K562 (cell line): ENCODE results near the gene TXNL4A. TPM values are rescaled to one million over a fixed set of nuclear protein-coding genes. Genes with fewer than 3 reads are reported as not detected.

ENCODE experiments used
- ATAC-seq: fragments of 200-7000 bp; cut with Tn5 transposase; 3 replicates; pipeline ENCODE4 v1.9.1; 2020; ENCODE audit warnings: moderate library complexity
- BruUV-seq: library from RNA; stranded (reverse); fragments of 400-500 nt; replicated peaks from 2 replicates; lab custom pipeline; 2021; lab: Mats Ljungman, UMichigan
- CTCF ChIA-PET: fragments of 300-600 bp; formaldehyde crosslinking; extraction: SDS; loops from one replicate; lab custom pipeline; 2021; ENCODE audit warnings: low intra/inter-chr PET ratio; lab: Yijun Ruan, JAX
- POLR2A ChIA-PET: fragments of 300-600, 350-650 bp; sonication (Branson Sonifier 250); formaldehyde crosslinking; extraction: SDS; loops from one replicate; lab custom pipeline; 2021; ENCODE audit warnings: antibody characterized with exemption, inconsistent platforms; lab: Yijun Ruan, JAX
- DNase-seq, 4 experiments: peaks; one replicate each; pipeline versions ENCODE4 v3.0.0 to v3.0.0-alpha.2; 2011 to 2018; ENCODE audit warnings: low spot score in 3 of 4, mixed read lengths in 3 of 4; ENCODE audit errors: extremely low read depth in 1 of 4
- FAIRE-seq: peaks from 2 replicates; lab custom pipeline; 2011; peaks lifted over from hg19 to GRCh38; lab: Jason Lieb, UNC
- H2AFZ ChIP-seq: 2 replicates; pipeline ENCODE4 v1.6.0; 2011; ENCODE audit warnings: low read depth, low read length, control low read depth, inconsistent platforms
- H3K27ac ChIP-seq: fragments of 200-600 bp; 3 replicates; pipeline ENCODE4 v1.8.0; 2011; ENCODE audit warnings: low read depth, mild to moderate bottlenecking, control low read depth, inconsistent platforms, low read length, moderate library complexity, mixed read lengths; ENCODE audit errors: extremely low read depth
- H3K27me3 ChIP-seq, 2 experiments: fragments of 300-600 bp in 1 of 2; 2 replicates in 1 of 2; 3 replicates in 1 of 2; pipeline versions ENCODE4 v1.6.0 to v1.8.0; 2011; ENCODE audit warnings: inconsistent platforms in 2 of 2, low read length in 2 of 2, mild to moderate bottlenecking in 1 of 2, mixed read lengths in 1 of 2, moderate library complexity in 1 of 2; ENCODE audit not compliant: control insufficient read depth in 2 of 2, insufficient read depth in 2 of 2
- H3K36me3 ChIP-seq: fragments of 300-600 bp; 3 replicates; pipeline ENCODE4 v1.8.0; 2011; ENCODE audit warnings: mild to moderate bottlenecking, low read length, inconsistent platforms; ENCODE audit not compliant: control insufficient read depth, insufficient read depth
- H3K4me1 ChIP-seq, 2 experiments: fragments of 200-600 bp in 1 of 2; replicated peaks in 1 of 2; 2 replicates in 1 of 2; 3 replicates in 1 of 2; pipeline versions ENCODE4 v1.5.1 to v1.8.0; 2011; ENCODE audit warnings: inconsistent platforms in 2 of 2, low read length in 2 of 2, mild to moderate bottlenecking in 1 of 2, mixed read lengths in 1 of 2, moderate library complexity in 1 of 2; ENCODE audit not compliant: control insufficient read depth in 2 of 2, insufficient read depth in 2 of 2
- H3K4me2 ChIP-seq: 2 replicates; pipeline ENCODE4 v1.6.1; 2011; ENCODE audit warnings: low read length, control low read depth, inconsistent platforms, mixed read lengths; ENCODE audit not compliant: insufficient read depth
- H3K4me3 ChIP-seq: fragments of 200-600 bp; sonication (generic), shearing (Covaris generic); 2 replicates; pipeline ENCODE4 v1.5.1; 2016; ENCODE audit warnings: control low read depth, inconsistent platforms
- H3K79me2 ChIP-seq: fragments of 200-600 bp; 3 replicates; pipeline ENCODE4 v1.8.0; 2011; ENCODE audit warnings: low read length, inconsistent platforms; ENCODE audit not compliant: control insufficient read depth, insufficient read depth
- H3K9ac ChIP-seq, 2 experiments: 2 replicates each; pipeline versions ENCODE4 v1.6.0 to v1.6.1; 2011; ENCODE audit warnings: low read depth in 2 of 2, low read length in 2 of 2, control low read depth in 1 of 2, inconsistent platforms in 1 of 2, mild to moderate bottlenecking in 1 of 2, mixed read lengths in 1 of 2; ENCODE audit not compliant: insufficient read depth in 1 of 2
- H3K9me1 ChIP-seq: one replicate; pipeline ENCODE4 v1.6.0; 2011; ENCODE audit warnings: inconsistent platforms, mild to moderate bottlenecking, low read length, moderate library complexity; ENCODE audit not compliant: control insufficient read depth, insufficient read depth
- H3K9me3 ChIP-seq: replicated peaks from 2 replicates; pipeline ENCODE4 v1.5.1; 2011; ENCODE audit warnings: low read depth, low read length, inconsistent platforms; ENCODE audit not compliant: control insufficient read depth, insufficient read depth
- H4K20me1 ChIP-seq: replicated peaks from 2 replicates; pipeline ENCODE4 v1.6.1; 2011; ENCODE audit warnings: low read length, inconsistent platforms, mixed read lengths; ENCODE audit not compliant: control insufficient read depth, insufficient read depth
- ADNP ChIP-seq: fragments of 200-800 bp; sonication (Bioruptor generic); IDR thresholded peaks from 2 replicates; pipeline ENCODE4 v1.6.1; 2016; ENCODE audit warnings: missing genetic modification characterization, missing compliant biosample characterization
- MCM5 ChIP-seq: fragments of 450-650 bp; IDR thresholded peaks from 2 replicates; pipeline ENCODE4 v1.6.1; 2016; ENCODE audit warnings: low read depth
- SMC3 ChIP-seq: conservative IDR thresholded peaks from 2 replicates; pipeline ENCODE4 v1.6.1; 2011; ENCODE audit warnings: low read depth, low read length, improper control_type of control experiment; ENCODE audit not compliant: insufficient read depth
- ZNF785 ChIP-seq: fragments of 250-450 bp; sonication (Bioruptor Pico); IDR thresholded peaks from 2 replicates; pipeline ENCODE4 v1.4.0; 2020; ENCODE audit warnings: mild to moderate bottlenecking
- WGBS: fragments of 100-300 bp; shearing (Covaris generic); methylation state at CpG from one replicate; pipeline ENCODE4 v1.1.6; 2016; ENCODE audit warnings: low coverage, mixed read lengths; ENCODE audit not compliant: insufficient coverage; ENCODE audit errors: missing lambda C conversion rate; 5-methylcytosine and 5-hydroxymethylcytosine counted together
- in situ Hi-C: fragments of 300-500 bp; cut with MboI; formaldehyde crosslinking; loops from 4 replicates; pipeline ENCODE4 v1.15.0; 2018; ENCODE audit warnings: inconsistent platforms, mixed read lengths
- intact Hi-C: fragments of 100-400 bp; cut with micrococcal nuclease; formaldehyde crosslinking; loops from 2 replicates; pipeline ENCODE4 v1.14.2; 2022
- polyA plus RNA-seq, 8 experiments: library from polyadenylated mRNA; depleted of rRNA in 4 of 8; stranded (reverse) in 5 of 8; unstranded in 3 of 8; fragments of >200 nt; fragmentation: Nextera tagmentation in 2 of 8; fragmentation: Illumina TruSeq in 1 of 8; extraction: Ambion mirVana in 2 of 8; extraction: Trizol in 1 of 8; gene quantifications; 2 replicates each; pipeline versions ENCODE4 v1.2.1 to v1.2.3, GENCODE V29; 2011 to 2014; ENCODE audit warnings: inconsistent platforms in 1 of 8, missing spikeins in 1 of 8
- total RNA-seq, 7 experiments: library from RNA; depleted of rRNA in 6 of 7; stranded (reverse); fragments of >200 nt in 6 of 7; fragmentation: Illumina TruSeq in 2 of 7; extraction: Trizol in 2 of 7; gene quantifications; 2 replicates each; pipeline versions ENCODE4 v1.2.1 to v1.2.3, GENCODE V29; 2011 to 2021; ENCODE audit warnings: low replicate concordance in 1 of 7
- TF ChIP-seq, protein P1 (sequence below): fragments of 250-450 bp; sonication (Bioruptor Pico); IDR thresholded peaks from 2 replicates; pipeline ENCODE4 v1.6.1; 2021; ENCODE audit warnings: mild to moderate bottlenecking
- TF ChIP-seq, protein P2 (sequence below): fragments of 200-800 bp; sonication (Bioruptor generic); IDR thresholded peaks from 2 replicates; pipeline ENCODE4 v1.6.1; 2017; ENCODE audit warnings: missing genetic modification characterization, missing compliant biosample characterization
- TF ChIP-seq, protein P3 (sequence below): fragments of 450-650 bp; formaldehyde crosslinking; IDR thresholded peaks from 2 replicates; pipeline ENCODE4 v1.4.0; 2022; ENCODE audit warnings: mild to moderate bottlenecking, moderate library complexity
- TF ChIP-seq, protein P4 (sequence below): sonication (generic); formaldehyde crosslinking; IDR thresholded peaks from 2 replicates; pipeline ENCODE4 v1.8.1; 2023; ENCODE audit warnings: mild to moderate bottlenecking, missing genetic modification reagents
- TF ChIP-seq, protein P5 (sequence below): fragments of 250-450 bp; sonication (Bioruptor Pico); IDR thresholded peaks from 2 replicates; pipeline ENCODE4 v1.8.0; 2021; ENCODE audit warnings: moderate library complexity, mild to moderate bottlenecking, inconsistent platforms
- TF ChIP-seq, protein P6 (sequence below): fragments of 450-650 bp; IDR thresholded peaks from 2 replicates; pipeline ENCODE4 v1.6.1; 2017; ENCODE audit warnings: antibody characterized with exemption, mild to moderate bottlenecking

TXNL4A gene
- total and polyA plus RNA-seq, 9 of the 15 experiments (the other 6 are each of a cell fraction or from before 2014, with no cell fraction given), result 27.0 to 132 (median 87.5) TPM

DNA sequence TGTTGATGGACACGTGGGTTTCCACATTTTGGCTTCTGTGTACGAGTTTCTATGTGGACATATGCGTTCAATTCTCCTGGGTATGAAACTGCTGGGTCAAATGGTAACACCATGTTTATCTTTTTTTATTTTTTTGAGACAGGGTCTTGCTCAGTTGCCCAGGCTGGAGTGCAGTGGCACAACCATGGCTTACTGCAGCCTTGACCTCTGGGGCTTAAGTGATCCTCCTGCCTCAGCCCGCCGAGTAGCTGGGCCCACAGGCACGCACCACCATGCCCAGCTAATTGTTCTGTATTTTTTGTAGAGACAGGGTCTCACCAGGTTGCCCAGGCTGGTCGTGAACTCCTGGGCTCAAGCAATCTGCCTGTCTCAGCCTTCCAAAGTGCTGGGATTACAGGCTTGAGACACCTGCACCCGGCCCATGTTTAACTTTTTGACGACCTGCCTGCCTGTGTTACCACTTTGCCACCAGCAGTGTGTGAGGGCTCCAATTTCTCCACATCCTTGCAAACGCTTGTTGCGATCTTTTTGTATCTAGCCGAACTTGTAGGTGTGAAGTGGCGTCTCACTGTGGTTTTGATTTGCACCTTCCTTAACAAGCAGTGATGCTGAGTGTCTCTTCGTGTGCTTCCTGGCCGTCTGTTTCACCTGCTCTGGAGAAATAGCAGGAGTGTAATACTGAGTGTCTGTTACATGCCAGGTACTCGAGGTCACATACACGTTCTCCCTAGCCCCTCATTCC, 17.0 kb downstream of the TXNL4A start:
- 92% methylated on average over 13 of the region's 17 CpGs for WGBS
- TF ChIP-seq SMC3, result no peak
- TF ChIP-seq, protein P1, sequence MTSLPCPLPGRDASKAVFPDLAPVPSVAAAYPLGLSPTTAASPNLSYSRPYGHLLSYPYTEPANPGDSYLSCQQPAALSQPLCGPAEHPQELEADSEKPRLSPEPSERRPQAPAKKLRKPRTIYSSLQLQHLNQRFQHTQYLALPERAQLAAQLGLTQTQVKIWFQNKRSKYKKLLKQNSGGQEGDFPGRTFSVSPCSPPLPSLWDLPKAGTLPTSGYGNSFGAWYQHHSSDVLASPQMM (CRISPR knock-in tag), result no peak
- TF ChIP-seq, protein P2, sequence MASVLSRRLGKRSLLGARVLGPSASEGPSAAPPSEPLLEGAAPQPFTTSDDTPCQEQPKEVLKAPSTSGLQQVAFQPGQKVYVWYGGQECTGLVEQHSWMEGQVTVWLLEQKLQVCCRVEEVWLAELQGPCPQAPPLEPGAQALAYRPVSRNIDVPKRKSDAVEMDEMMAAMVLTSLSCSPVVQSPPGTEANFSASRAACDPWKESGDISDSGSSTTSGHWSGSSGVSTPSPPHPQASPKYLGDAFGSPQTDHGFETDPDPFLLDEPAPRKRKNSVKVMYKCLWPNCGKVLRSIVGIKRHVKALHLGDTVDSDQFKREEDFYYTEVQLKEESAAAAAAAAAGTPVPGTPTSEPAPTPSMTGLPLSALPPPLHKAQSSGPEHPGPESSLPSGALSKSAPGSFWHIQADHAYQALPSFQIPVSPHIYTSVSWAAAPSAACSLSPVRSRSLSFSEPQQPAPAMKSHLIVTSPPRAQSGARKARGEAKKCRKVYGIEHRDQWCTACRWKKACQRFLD (CRISPR knock-in tag), result no peak
- no peak for TF ChIP-seq ADNP (tag)
- TF ChIP-seq, protein P3, sequence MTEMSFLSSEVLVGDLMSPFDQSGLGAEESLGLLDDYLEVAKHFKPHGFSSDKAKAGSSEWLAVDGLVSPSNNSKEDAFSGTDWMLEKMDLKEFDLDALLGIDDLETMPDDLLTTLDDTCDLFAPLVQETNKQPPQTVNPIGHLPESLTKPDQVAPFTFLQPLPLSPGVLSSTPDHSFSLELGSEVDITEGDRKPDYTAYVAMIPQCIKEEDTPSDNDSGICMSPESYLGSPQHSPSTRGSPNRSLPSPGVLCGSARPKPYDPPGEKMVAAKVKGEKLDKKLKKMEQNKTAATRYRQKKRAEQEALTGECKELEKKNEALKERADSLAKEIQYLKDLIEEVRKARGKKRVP (CRISPR knock-in tag), result no peak
- TF ChIP-seq, protein P4, sequence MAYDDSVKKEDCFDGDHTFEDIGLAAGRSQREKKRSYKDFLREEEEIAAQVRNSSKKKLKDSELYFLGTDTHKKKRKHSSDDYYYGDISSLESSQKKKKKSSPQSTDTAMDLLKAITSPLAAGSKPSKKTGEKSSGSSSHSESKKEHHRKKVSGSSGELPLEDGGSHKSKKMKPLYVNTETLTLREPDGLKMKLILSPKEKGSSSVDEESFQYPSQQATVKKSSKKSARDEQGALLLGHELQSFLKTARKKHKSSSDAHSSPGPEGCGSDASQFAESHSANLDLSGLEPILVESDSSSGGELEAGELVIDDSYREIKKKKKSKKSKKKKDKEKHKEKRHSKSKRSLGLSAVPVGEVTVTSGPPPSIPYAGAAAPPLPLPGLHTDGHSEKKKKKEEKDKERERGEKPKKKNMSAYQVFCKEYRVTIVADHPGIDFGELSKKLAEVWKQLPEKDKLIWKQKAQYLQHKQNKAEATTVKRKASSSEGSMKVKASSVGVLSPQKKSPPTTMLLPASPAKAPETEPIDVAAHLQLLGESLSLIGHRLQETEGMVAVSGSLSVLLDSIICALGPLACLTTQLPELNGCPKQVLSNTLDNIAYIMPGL (CRISPR knock-in tag), result no peak
- TF ChIP-seq, protein P5, sequence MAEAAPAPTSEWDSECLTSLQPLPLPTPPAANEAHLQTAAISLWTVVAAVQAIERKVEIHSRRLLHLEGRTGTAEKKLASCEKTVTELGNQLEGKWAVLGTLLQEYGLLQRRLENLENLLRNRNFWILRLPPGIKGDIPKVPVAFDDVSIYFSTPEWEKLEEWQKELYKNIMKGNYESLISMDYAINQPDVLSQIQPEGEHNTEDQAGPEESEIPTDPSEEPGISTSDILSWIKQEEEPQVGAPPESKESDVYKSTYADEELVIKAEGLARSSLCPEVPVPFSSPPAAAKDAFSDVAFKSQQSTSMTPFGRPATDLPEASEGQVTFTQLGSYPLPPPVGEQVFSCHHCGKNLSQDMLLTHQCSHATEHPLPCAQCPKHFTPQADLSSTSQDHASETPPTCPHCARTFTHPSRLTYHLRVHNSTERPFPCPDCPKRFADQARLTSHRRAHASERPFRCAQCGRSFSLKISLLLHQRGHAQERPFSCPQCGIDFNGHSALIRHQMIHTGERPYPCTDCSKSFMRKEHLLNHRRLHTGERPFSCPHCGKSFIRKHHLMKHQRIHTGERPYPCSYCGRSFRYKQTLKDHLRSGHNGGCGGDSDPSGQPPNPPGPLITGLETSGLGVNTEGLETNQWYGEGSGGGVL (CRISPR knock-in tag), result no peak
- TF ChIP-seq MCM5, result no peak
- TF ChIP-seq, protein P6, sequence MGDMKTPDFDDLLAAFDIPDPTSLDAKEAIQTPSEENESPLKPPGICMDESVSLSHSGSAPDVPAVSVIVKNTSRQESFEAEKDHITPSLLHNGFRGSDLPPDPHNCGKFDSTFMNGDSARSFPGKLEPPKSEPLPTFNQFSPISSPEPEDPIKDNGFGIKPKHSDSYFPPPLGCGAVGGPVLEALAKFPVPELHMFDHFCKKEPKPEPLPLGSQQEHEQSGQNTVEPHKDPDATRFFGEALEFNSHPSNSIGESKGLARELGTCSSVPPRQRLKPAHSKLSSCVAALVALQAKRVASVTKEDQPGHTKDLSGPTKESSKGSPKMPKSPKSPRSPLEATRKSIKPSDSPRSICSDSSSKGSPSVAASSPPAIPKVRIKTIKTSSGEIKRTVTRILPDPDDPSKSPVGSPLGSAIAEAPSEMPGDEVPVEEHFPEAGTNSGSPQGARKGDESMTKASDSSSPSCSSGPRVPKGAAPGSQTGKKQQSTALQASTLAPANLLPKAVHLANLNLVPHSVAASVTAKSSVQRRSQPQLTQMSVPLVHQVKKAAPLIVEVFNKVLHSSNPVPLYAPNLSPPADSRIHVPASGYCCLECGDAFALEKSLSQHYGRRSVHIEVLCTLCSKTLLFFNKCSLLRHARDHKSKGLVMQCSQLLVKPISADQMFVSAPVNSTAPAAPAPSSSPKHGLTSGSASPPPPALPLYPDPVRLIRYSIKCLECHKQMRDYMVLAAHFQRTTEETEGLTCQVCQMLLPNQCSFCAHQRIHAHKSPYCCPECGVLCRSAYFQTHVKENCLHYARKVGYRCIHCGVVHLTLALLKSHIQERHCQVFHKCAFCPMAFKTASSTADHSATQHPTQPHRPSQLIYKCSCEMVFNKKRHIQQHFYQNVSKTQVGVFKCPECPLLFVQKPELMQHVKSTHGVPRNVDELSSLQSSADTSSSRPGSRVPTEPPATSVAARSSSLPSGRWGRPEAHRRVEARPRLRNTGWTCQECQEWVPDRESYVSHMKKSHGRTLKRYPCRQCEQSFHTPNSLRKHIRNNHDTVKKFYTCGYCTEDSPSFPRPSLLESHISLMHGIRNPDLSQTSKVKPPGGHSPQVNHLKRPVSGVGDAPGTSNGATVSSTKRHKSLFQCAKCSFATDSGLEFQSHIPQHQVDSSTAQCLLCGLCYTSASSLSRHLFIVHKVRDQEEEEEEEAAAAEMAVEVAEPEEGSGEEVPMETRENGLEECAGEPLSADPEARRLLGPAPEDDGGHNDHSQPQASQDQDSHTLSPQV, result no peak
- TF ChIP-seq ZNF785, result no peak

More for the DNA sequence above, 17.0 kb downstream of the TXNL4A start:
- BruUV-seq, result no TSS peak
- Histone ChIP-seq H3K9me1 (no peaks in the 10 kb centered on the region), H3K79me2 (peaks cover 41% of the 10 kb centered on the region), H3K4me1 (peaks cover 9 to 18% of the 10 kb centered on the region in 2 experiments; a peak in 4 of 5 replicates), H3K4me3 (no peak overlapping the region), H3K4me2 (no peak overlapping the region), H4K20me1 (peaks cover 28% of the 10 kb centered on the region), H2AFZ (no peak overlapping the region), H3K9me3 (no peaks in the 10 kb centered on the region), H3K27me3 (no peaks in the 10 kb centered on the region), H3K36me3 (peaks cover 67% of the 10 kb centered on the region), H3K27ac (no peak overlapping the region), H3K9ac (no peak overlapping the region)
- intact Hi-C loops (no loop called here), in situ Hi-C loops (no loop called here)
- no peak for ATAC-seq
- DNase-seq, result no peak
- no peak for FAIRE-seq
- CTCF ChIA-PET, result no interaction called here
- POLR2A ChIA-PET, result no interaction called here
